H9 (cell line): ENCODE measurements around the gene RBM25. TPM values are rescaled to one million over a fixed set of nuclear protein-coding genes. Genes with fewer than 3 reads are reported as not detected.

ENCODE experiments used
- DNase-seq: peaks from one replicate; pipeline ENCODE4 v3.0.0-alpha.2; 2017
- H2AFZ ChIP-seq: one replicate; pipeline ENCODE4 v1.6.1; 2013; ENCODE audit warnings: mild to moderate bottlenecking, low read length, control low read depth, moderate library complexity
- H2AK5ac ChIP-seq: 2 replicates; pipeline ENCODE4 v1.6.1; 2013; ENCODE audit warnings: low read length, control low read depth, mixed read lengths; ENCODE audit not compliant: insufficient read length
- H2BK120ac ChIP-seq: one replicate; pipeline ENCODE4 v1.6.1; 2013; ENCODE audit warnings: low read depth, mild to moderate bottlenecking, low read length, control low read depth, inconsistent platforms; ENCODE audit not compliant: poor library complexity, severe bottlenecking
- H2BK12ac ChIP-seq: 2 replicates; pipeline ENCODE4 v1.6.1; 2013; ENCODE audit warnings: low read length, control low read depth, mixed read lengths, low read depth; ENCODE audit not compliant: insufficient read length
- H2BK15ac ChIP-seq: 2 replicates; pipeline ENCODE4 v1.6.1; 2013; ENCODE audit warnings: low read depth, low read length, control low read depth
- H2BK20ac ChIP-seq: one replicate; pipeline ENCODE4 v1.6.1; 2013; ENCODE audit warnings: low read depth, mild to moderate bottlenecking, low read length, control low read depth, inconsistent platforms; ENCODE audit not compliant: poor library complexity, severe bottlenecking
- H2BK5ac ChIP-seq: 2 replicates; pipeline ENCODE4 v1.6.1; 2013; ENCODE audit warnings: low read length, control low read depth, mixed read lengths; ENCODE audit not compliant: insufficient read length
- H3K14ac ChIP-seq: 2 replicates; pipeline ENCODE4 v1.6.1; 2013; ENCODE audit warnings: low read length, control low read depth; ENCODE audit not compliant: insufficient read depth
- H3K18ac ChIP-seq: 2 replicates; pipeline ENCODE4 v1.6.1; 2013; ENCODE audit warnings: low read depth, mild to moderate bottlenecking, mixed read lengths, low read length, control low read depth; ENCODE audit not compliant: insufficient read length
- H3K23ac ChIP-seq: 2 replicates; pipeline ENCODE4 v1.6.1; 2013; ENCODE audit warnings: low read length, control low read depth, mixed read lengths, low read depth; ENCODE audit not compliant: insufficient read length
- H3K23me2 ChIP-seq: 2 replicates; pipeline ENCODE4 v1.6.1; 2013; ENCODE audit warnings: low read depth, mild to moderate bottlenecking, mixed read lengths, low read length, control low read depth; ENCODE audit not compliant: insufficient read length, poor library complexity, severe bottlenecking
- H3K27ac ChIP-seq: 2 replicates; pipeline ENCODE4 v1.5.1; 2013; ENCODE audit warnings: low read length, control low read depth, mixed read lengths, low read depth; ENCODE audit not compliant: insufficient read length
- H3K27me3 ChIP-seq: 2 replicates; pipeline ENCODE4 v1.6.1; 2013; ENCODE audit warnings: low read length, control low read depth, inconsistent platforms; ENCODE audit not compliant: insufficient read depth
- H3K4ac ChIP-seq: 2 replicates; pipeline ENCODE4 v1.6.1; 2013; ENCODE audit warnings: low read depth, mild to moderate bottlenecking, control low read depth, inconsistent platforms, low read length, moderate library complexity
- H3K4me1 ChIP-seq: 2 replicates; pipeline ENCODE4 v1.6.1; 2013; ENCODE audit warnings: low read length, control low read depth, inconsistent platforms; ENCODE audit not compliant: insufficient read depth
- H3K4me2 ChIP-seq: 2 replicates; pipeline ENCODE4 v1.6.1; 2013; ENCODE audit warnings: low read length, control low read depth, mixed read lengths; ENCODE audit not compliant: insufficient read length, insufficient read depth
- H3K56ac ChIP-seq: 2 replicates; pipeline ENCODE4 v1.6.1; 2013; ENCODE audit warnings: low read depth, mild to moderate bottlenecking, mixed read lengths, low read length, control low read depth; ENCODE audit not compliant: insufficient read length
- H3K79me1 ChIP-seq: 2 replicates; pipeline ENCODE4 v1.6.1; 2013; ENCODE audit warnings: low read depth, mild to moderate bottlenecking, moderate library complexity, low read length, control low read depth, inconsistent platforms; ENCODE audit not compliant: insufficient read depth, poor library complexity, severe bottlenecking
- H3K79me2 ChIP-seq: 2 replicates; pipeline ENCODE4 v1.6.1; 2013; ENCODE audit warnings: low read length, control low read depth, inconsistent platforms; ENCODE audit not compliant: insufficient read depth
- H3K9ac ChIP-seq: 2 replicates; pipeline ENCODE4 v1.6.1; 2013; ENCODE audit warnings: low read length, control low read depth, mixed read lengths; ENCODE audit not compliant: insufficient read length; ENCODE audit errors: extremely low read depth
- H3K9me3 ChIP-seq: one replicate; pipeline ENCODE4 v1.6.1; 2013; ENCODE audit warnings: low read depth, low read length, inconsistent platforms; ENCODE audit not compliant: control insufficient read depth
- H3T11ph ChIP-seq: one replicate; pipeline ENCODE4 v1.6.1; 2013; ENCODE audit warnings: mild to moderate bottlenecking, low read length, control low read depth, inconsistent platforms
- H4K20me1 ChIP-seq: one replicate; pipeline ENCODE4 v1.6.1; 2013; ENCODE audit not compliant: control insufficient read depth, insufficient read length, insufficient read depth
- H4K5ac ChIP-seq: 2 replicates; pipeline ENCODE4 v1.6.1; 2013; ENCODE audit warnings: low read depth, mild to moderate bottlenecking, mixed read lengths, low read length, control low read depth; ENCODE audit not compliant: insufficient read length
- H4K8ac ChIP-seq: replicated peaks from 2 replicates; pipeline ENCODE4 v1.6.1; 2013; ENCODE audit warnings: low read length, control low read depth, mixed read lengths, low read depth; ENCODE audit not compliant: insufficient read length
- H4K91ac ChIP-seq: 2 replicates; pipeline ENCODE4 v1.6.1; 2013; ENCODE audit warnings: low read depth, mild to moderate bottlenecking, moderate library complexity, mixed read lengths, low read length, control low read depth; ENCODE audit not compliant: insufficient read length
- H3K27ac Mint-ChIP-seq, 3 experiments: 2 replicates in 2 of 3; 3 replicates in 1 of 3; pipeline ENCODE4 v1.8.0; 2020 to 2021; ENCODE audit warnings: mixed read lengths in 3 of 3, mild to moderate bottlenecking in 1 of 3, moderate library complexity in 1 of 3
- H3K27me3 Mint-ChIP-seq: 2 replicates; pipeline ENCODE4 v1.8.0; 2021; ENCODE audit warnings: low read depth, mild to moderate bottlenecking, moderate library complexity, mixed read lengths
- H3K36me3 Mint-ChIP-seq, 3 experiments: 2 replicates in 2 of 3; 3 replicates in 1 of 3; pipeline ENCODE4 v1.8.0; 2020 to 2021; ENCODE audit warnings: low read depth in 3 of 3, mixed read lengths in 3 of 3; ENCODE audit not compliant: insufficient read depth in 1 of 3
- H3K4me1 Mint-ChIP-seq, 2 experiments: 2 replicates each; pipeline ENCODE4 v1.8.0; 2020; ENCODE audit warnings: mixed read lengths in 2 of 2
- H3K4me3 Mint-ChIP-seq, 2 experiments: 2 replicates in 1 of 2; 3 replicates in 1 of 2; pipeline ENCODE4 v1.8.0; 2020 to 2021; ENCODE audit warnings: mild to moderate bottlenecking in 2 of 2, mixed read lengths in 2 of 2, moderate library complexity in 1 of 2
- H3K9me3 Mint-ChIP-seq, 2 experiments: 2 replicates in 1 of 2; 3 replicates in 1 of 2; pipeline ENCODE4 v1.8.0; 2020; ENCODE audit warnings: mild to moderate bottlenecking in 2 of 2, mixed read lengths in 2 of 2, moderate library complexity in 1 of 2
- CTCF ChIP-seq: fragments of 200-600 bp; sonication (generic); conservative IDR thresholded peaks from 3 replicates; pipeline ENCODE4 v1.8.0; 2021; ENCODE audit warnings: antibody characterized with exemption, mild to moderate bottlenecking
- WGBS: extraction: QIAGEN DNeasy Blood & Tissue Kit; methylation state at CpG from one replicate; pipeline ENCODE4 v1.1.7; 2013; ENCODE audit warnings: missing lambda C conversion rate, low lambda C conversion rate, mixed read lengths; ENCODE audit not compliant: insufficient read length; ENCODE audit errors: extremely low coverage; 5-methylcytosine and 5-hydroxymethylcytosine counted together
- total RNA-seq: library from RNA; stranded (reverse); gene quantifications from 2 replicates; pipeline ENCODE4 v1.2.1, GENCODE V29; 2021

The RBM25 gene
- total RNA-seq, 1 experiment from 2014 or later, result 138 TPM

- Histone ChIP-seq H3K23me2 (no peaks in the 10 kb centered on the region), H4K91ac (no peak overlapping the region), H3K9me3 (no peaks in the 10 kb centered on the region), H3K14ac (no peak overlapping the region), H3K4me2 (no peak overlapping the region), H4K5ac (no peak overlapping the region), H3K4me1 (no peaks in the 10 kb centered on the region; the same call in 1 of the 2 replicates), H2BK120ac (no peak overlapping the region), H3K56ac (no peak overlapping the region), H3K4ac (no peak overlapping the region), H2AK5ac (no peak overlapping the region), H3K18ac (no peak overlapping the region), H3K79me1 (no peaks in the 10 kb centered on the region), H2BK20ac (no peak overlapping the region), H2BK15ac (no peak overlapping the region), H4K8ac (no peak overlapping the region), H2BK12ac (no peak overlapping the region), H3K9ac (no peak overlapping the region), H3K27me3 (no peaks in the 10 kb centered on the region), H2BK5ac (no peak overlapping the region), H3K27ac (no peak overlapping the region), H3K79me2 (no peaks in the 10 kb centered on the region), H2AFZ (no peak overlapping the region), H3K23ac (no peak overlapping the region), H3T11ph (no peak overlapping the region), H4K20me1 (no peaks in the 10 kb centered on the region)
- TF ChIP-seq CTCF, result no peak
- DNase-seq, result no peak
- Mint-ChIP-seq H3K4me1 (peaks cover 21% of the 10 kb centered on the region in 2 experiments), H3K27ac (no peak overlapping the region), H3K4me3 (no peak overlapping the region), H3K9me3 (no peaks in the 10 kb centered on the region), H3K27me3 (no peaks in the 10 kb centered on the region), H3K36me3 (peaks cover 14 to 62% (median 59%) of the 10 kb centered on the region in 3 experiments; a peak in 6 of 7 replicates)
- WGBS, result no CpG with 5 or more reads among the region's 3 CpGs
Observed at GRCh38 chr14:73172500-73172899, 114.2 kb downstream of the RBM25 start.
